Astrocyte of the cerebellum (primary cell): Measurements from ENCODE around the gene RASD2.
A peak's percentile ranks its signal among the peaks of the same experiment; 100 is the strongest.

Source experiments
- DNase-seq: peaks from one replicate; pipeline ENCODE4 v3.0.0-alpha.2; 2011; ENCODE audit warnings: low read depth
- H3K4me3 ChIP-seq: 2 replicates; pipeline ENCODE4 v1.5.1; 2011; ENCODE audit warnings: mild to moderate bottlenecking, low read depth, low read length, moderate library complexity
- in situ Hi-C: cut with HindIII; loops from 2 replicates; pipeline ENCODE4 v1.10.0; 2017; ENCODE audit warnings: low sequenced_read_pairs
- TF ChIP-seq, protein P1 (sequence below): IDR thresholded peaks from 2 replicates; pipeline ENCODE4 v1.5.1; 2012; ENCODE audit warnings: low read length, low read depth, moderate library complexity, mild to moderate bottlenecking; ENCODE audit errors: missing control alignments

RASD2 gene

DNA sequence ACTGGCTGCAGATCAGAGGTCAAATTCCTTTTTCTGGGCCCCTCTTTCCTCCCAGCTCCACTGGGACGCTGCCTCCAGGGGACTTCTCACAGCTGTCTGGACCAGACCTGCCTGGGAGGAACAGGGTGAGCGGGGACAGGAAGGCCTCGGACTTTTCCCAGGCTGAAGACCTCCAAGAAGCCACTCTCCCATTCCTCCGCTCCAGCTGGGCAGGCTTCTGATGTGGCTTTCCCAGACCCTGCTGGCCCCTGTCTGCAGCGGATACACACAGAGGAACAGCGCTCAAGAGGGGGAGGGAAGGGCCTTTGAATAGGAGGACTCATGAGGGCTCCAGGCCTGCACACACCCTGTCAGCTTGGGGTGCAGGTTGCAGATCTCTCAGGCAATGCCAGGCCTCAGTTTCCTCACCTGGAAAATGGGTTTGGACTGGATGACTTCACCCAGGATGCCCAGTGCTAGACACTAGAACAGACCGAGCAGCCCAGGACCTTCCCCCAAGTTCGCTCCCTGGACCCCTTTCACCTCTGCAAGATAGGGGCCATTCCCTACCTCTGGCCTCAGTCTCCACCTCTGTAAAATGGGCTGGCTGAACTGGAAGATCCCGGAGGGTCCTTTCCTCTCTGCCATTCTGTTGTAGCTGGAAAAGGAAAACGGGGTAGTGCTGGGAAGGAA lies 39.9 kb downstream of the RASD2 start:
- DNase-seq, result no peak
- TF ChIP-seq, protein P1, sequence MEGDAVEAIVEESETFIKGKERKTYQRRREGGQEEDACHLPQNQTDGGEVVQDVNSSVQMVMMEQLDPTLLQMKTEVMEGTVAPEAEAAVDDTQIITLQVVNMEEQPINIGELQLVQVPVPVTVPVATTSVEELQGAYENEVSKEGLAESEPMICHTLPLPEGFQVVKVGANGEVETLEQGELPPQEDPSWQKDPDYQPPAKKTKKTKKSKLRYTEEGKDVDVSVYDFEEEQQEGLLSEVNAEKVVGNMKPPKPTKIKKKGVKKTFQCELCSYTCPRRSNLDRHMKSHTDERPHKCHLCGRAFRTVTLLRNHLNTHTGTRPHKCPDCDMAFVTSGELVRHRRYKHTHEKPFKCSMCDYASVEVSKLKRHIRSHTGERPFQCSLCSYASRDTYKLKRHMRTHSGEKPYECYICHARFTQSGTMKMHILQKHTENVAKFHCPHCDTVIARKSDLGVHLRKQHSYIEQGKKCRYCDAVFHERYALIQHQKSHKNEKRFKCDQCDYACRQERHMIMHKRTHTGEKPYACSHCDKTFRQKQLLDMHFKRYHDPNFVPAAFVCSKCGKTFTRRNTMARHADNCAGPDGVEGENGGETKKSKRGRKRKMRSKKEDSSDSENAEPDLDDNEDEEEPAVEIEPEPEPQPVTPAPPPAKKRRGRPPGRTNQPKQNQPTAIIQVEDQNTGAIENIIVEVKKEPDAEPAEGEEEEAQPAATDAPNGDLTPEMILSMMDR, result no peak
- no peak overlapping the region for H3K4me3 ChIP-seq
- in situ Hi-C loops, result loop anchor here (25.0 kb wide), 1 partner anchor 143 kb away; no protein-coding TSS in a partner anchor

GRCh38 chr22:35581023-35581413 lies 40.4 kb downstream of the RASD2 start:
- in situ Hi-C loops, result loop anchor here (25.0 kb wide), 1 partner anchor 144 kb away; no protein-coding TSS in a partner anchor
- TF ChIP-seq, protein P1, result no peak

GRCh38 chr22:35582218-35582860 lies 41.7 kb downstream of the RASD2 start:
- TF ChIP-seq, protein P1, result no peak
- DNase-seq, result no peak
- H3K4me3 ChIP-seq, result no peak overlapping the region
- in situ Hi-C loops, result loop anchor here (25.0 kb wide), 1 partner anchor 145 kb away; no protein-coding TSS in a partner anchor

More at GRCh38 chr22:35581023-35581413, 40.4 kb downstream of the RASD2 start:
- no peak for DNase-seq
- no peak overlapping the region for H3K4me3 ChIP-seq

GRCh38 chr22:35582861-35583670 lies 42.4 kb downstream of the RASD2 start:
- TF ChIP-seq, protein P1, result peak; percentile 92
- peak; percentile 43 for DNase-seq
- no peak overlapping the region for H3K4me3 ChIP-seq
- in situ Hi-C loops, result loop anchor here (25.0 kb wide), 1 partner anchor 146 kb away; no protein-coding TSS in a partner anchor

- in situ Hi-C loops, result loop anchor here (25.0 kb wide), 1 partner anchor 149 kb away; no protein-coding TSS in a partner anchor
- no peak for DNase-seq
- TF ChIP-seq, protein P1, result no peak
- no peak overlapping the region for H3K4me3 ChIP-seq
Observed at GRCh38 chr22:35586771-35587170, 46.1 kb downstream of the RASD2 start.

DNA sequence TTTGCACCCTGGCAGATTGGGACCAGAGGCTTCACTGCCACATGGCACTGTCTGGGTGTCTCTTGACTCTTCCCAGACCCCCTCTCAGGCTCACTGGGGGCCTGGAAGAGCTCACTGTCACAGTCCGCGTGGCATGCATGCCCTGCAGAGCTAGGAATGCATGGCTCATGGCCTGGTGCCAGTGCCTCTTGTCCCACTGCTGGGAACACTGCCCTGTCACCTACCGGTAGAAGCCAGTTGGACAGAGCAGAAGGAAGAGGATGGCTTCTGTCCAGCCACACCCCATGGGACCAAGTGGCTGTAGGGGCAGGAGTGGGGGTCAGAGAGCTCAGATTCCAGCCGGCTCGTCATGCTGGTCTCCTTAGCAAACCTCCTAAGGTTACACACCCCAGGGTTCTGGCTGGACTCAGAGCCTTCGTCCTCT lies 46.8 kb downstream of the RASD2 start:
- in situ Hi-C loops, result loop anchor here (25.0 kb wide), 1 partner anchor 150 kb away; no protein-coding TSS in a partner anchor
- TF ChIP-seq, protein P1, result no peak
- no peak for DNase-seq
- H3K4me3 ChIP-seq, result no peak overlapping the region
